ENCODE data around the gene GPC2. TPM values are rescaled to one million over a fixed set of nuclear protein-coding genes. Genes with fewer than 3 reads are reported as not detected.

GPC2 gene
- total and polyA plus RNA-seq, 2 experiments from 2014 or later = 32.1 to 47.9 TPM

DNA sequence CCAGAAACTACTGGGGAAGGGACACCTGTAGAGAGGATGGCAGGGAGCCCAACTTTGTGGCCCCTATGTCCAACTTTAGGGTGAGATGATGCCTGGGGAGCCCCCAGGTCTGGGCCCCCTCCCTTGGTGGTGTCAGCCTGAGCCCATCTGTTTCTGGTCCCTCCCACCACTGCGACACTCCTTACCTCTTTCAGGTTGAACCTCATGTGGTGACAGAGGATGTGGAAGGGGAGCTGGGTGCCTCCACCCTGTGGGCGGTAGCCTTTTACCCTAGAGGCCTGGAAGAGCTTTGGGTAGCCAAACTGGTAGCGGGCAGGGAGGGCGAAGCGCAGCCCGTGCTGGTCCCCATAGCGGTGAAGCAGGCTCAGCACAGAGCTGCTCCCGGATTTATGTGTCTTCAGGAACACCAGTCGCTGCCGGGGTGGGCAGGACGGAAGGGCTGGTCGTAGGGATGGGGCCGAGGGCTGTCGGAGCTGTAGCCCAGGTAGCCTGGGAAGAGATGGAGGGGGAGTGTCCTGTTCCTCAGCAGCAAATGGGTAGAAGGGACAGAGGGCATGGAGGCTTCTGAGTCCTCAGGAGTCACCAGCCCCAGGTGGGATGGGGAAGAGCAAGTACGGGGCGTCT, 10.8 kb downstream of the GPC2 start:
- no peak for DNase-seq (ENCODE audit: low read depth in 1 of 2, low spot score in 1 of 2)
- Histone ChIP-seq H3K4me3 (no peak overlapping the region), H3K27ac (no peak overlapping the region), H3K9me3 (ENCODE audit: low read depth) (no peaks in the 10 kb centered on the region), H3K36me3 (no peaks in the 10 kb centered on the region), H3K27me3 (peaks cover 7% of the 10 kb centered on the region), H3K4me1 (ENCODE audit: low read depth) (peaks cover 10% of the 10 kb centered on the region)
- TF ChIP-seq, protein P1, sequence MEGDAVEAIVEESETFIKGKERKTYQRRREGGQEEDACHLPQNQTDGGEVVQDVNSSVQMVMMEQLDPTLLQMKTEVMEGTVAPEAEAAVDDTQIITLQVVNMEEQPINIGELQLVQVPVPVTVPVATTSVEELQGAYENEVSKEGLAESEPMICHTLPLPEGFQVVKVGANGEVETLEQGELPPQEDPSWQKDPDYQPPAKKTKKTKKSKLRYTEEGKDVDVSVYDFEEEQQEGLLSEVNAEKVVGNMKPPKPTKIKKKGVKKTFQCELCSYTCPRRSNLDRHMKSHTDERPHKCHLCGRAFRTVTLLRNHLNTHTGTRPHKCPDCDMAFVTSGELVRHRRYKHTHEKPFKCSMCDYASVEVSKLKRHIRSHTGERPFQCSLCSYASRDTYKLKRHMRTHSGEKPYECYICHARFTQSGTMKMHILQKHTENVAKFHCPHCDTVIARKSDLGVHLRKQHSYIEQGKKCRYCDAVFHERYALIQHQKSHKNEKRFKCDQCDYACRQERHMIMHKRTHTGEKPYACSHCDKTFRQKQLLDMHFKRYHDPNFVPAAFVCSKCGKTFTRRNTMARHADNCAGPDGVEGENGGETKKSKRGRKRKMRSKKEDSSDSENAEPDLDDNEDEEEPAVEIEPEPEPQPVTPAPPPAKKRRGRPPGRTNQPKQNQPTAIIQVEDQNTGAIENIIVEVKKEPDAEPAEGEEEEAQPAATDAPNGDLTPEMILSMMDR (IDR thresholded peaks at IDR 0.05; ENCODE audit: low read depth, low read length) = no peak

DNA sequence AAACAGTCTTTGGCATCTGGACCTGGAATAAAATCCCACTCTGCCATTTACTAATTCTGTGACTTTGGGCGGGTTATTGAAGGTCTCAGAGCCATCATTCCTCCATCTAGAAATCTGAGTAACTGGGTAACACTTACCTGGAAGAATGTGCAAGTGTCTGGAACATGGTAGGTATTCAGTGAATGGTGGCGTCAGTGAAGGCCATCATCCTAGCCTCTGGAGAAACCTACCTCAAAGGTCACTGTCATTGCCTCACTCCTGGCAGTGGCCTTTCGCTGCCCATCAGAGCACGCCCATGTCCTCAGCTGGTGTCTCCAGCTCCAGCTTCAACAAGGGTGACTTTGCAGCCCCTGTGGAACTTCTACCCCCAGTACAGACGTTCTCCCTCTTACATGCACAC, 13.3 kb downstream of the GPC2 start:
- Histone ChIP-seq H3K36me3 (no peaks in the 10 kb centered on the region), H3K27ac (no peak overlapping the region), H3K4me3 (no peak overlapping the region), H3K27me3 (no peaks in the 10 kb centered on the region), H3K4me1 (ENCODE audit: low read depth) (peaks cover 10% of the 10 kb centered on the region), H3K9me3 (ENCODE audit: low read depth) (no peaks in the 10 kb centered on the region)
- no peak for DNase-seq (ENCODE audit: low read depth in 1 of 2, low spot score in 1 of 2)
- TF ChIP-seq, protein P1 (IDR thresholded peaks at IDR 0.05; ENCODE audit: low read depth, low read length) = no peak

DNA sequence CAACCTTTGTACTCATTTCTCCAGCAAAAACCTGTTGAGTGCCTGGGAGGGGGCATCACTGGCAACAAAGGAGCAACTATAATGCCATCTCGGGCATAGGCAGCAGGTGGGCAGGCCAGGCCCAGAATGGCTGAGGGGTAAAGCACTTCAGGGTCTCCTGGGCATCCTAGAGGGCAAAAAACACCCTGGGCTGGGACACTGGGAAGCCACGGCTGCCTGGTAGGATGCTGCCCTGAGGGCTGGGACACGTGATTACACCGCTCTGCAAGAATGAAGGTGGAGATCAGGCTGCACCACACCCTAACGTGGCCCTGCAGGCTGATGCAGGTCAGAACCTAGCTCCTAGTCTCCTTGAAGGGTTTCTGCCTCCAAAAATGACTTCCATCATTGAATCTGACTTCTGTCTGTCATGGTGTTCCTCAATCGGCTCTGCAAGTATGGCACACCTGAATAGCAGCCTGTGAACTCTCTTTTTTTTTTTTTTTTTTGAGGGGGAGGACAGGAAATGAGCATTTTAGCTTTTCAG, 14.1 kb downstream of the GPC2 start:
- Histone ChIP-seq H3K27ac (no peak overlapping the region), H3K4me3 (no peak overlapping the region), H3K36me3 (no peaks in the 10 kb centered on the region), H3K9me3 (ENCODE audit: low read depth) (no peaks in the 10 kb centered on the region), H3K27me3 (no peaks in the 10 kb centered on the region), H3K4me1 (ENCODE audit: low read depth) (peaks cover 8% of the 10 kb centered on the region)
- no peak for DNase-seq (ENCODE audit: low read depth in 1 of 2, low spot score in 1 of 2)
- TF ChIP-seq, protein P1 (IDR thresholded peaks at IDR 0.05; ENCODE audit: low read depth, low read length) = no peak

DNA sequence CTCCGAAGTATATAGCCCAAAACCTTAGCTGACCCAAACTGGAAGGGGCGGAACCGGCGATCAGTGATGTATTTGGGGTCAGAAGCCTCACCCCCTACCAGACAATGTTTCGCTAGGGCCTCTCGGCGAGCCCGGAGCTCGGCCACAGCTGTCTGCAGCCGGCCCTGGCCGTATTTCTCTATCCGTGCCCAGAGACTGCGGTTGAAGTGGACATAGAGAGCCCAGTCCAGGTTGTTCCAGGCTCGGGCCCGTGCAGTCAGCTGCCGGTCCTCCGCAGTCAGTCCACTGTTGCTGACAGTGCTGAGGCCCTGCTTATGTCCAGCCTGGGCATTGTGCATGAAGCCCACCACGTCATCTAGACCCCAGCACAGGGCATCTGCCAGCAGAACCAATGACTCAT, 17.1 kb downstream of the GPC2 start:
- no peak overlapping the region for H3K27ac ChIP-seq
- no peaks in the 10 kb centered on the region for H3K9me3 ChIP-seq (ENCODE audit: low read depth)
- no peak for DNase-seq (ENCODE audit: low read depth in 1 of 2, low spot score in 1 of 2)
- no peaks in the 10 kb centered on the region for H3K27me3 ChIP-seq
- peaks cover 16% of the 10 kb centered on the region for H3K36me3 ChIP-seq
- H3K4me3 ChIP-seq = no peak overlapping the region
- H3K4me1 ChIP-seq (ENCODE audit: low read depth) = peaks cover 6% of the 10 kb centered on the region
- TF ChIP-seq, protein P1 (IDR thresholded peaks at IDR 0.05; ENCODE audit: low read depth, low read length) = no peak

- Histone ChIP-seq H3K4me3 (peak overlapping the region; percentile 91), H3K27ac (peak overlapping the region; percentile 57), H3K9me3 (ENCODE audit: low read depth) (no peaks in the 10 kb centered on the region), H3K4me1 (ENCODE audit: low read depth) (peaks cover 6% of the 10 kb centered on the region), H3K36me3 (peaks cover 19% of the 10 kb centered on the region), H3K27me3 (no peaks in the 10 kb centered on the region)
- TF ChIP-seq, protein P1 (IDR thresholded peaks at IDR 0.05; ENCODE audit: low read depth, low read length) = no peak
- DNase-seq (ENCODE audit: low read depth in 1 of 2, low spot score in 1 of 2) = no peak
Observed at GRCh38 chr7:100159099-100159623, 18.0 kb downstream of the GPC2 start.
